GM12864 (cell line): Measurements from ENCODE around the gene NBEAL2.

Source experiments
- DNase-seq: peaks from one replicate; pipeline ENCODE4 v3.0.0-alpha.2; 2011; ENCODE audit warnings: low read depth
- H3K4me3 ChIP-seq: 2 replicates; pipeline ENCODE4 v1.5.1; 2011; ENCODE audit warnings: mild to moderate bottlenecking, low read depth, low read length, control low read depth
- TF ChIP-seq, protein P1 (sequence below): IDR thresholded peaks from 2 replicates; pipeline ENCODE4 v1.5.1; 2011; ENCODE audit warnings: low read depth, mild to moderate bottlenecking, moderate library complexity, low read length, control low read depth, inconsistent platforms; ENCODE audit errors: missing control alignments

Gene NBEAL2

GRCh38 chr3:46939578-46940445 lies 39.7 kb upstream of the NBEAL2 start:
- DNase-seq = no peak
- TF ChIP-seq, protein P1, sequence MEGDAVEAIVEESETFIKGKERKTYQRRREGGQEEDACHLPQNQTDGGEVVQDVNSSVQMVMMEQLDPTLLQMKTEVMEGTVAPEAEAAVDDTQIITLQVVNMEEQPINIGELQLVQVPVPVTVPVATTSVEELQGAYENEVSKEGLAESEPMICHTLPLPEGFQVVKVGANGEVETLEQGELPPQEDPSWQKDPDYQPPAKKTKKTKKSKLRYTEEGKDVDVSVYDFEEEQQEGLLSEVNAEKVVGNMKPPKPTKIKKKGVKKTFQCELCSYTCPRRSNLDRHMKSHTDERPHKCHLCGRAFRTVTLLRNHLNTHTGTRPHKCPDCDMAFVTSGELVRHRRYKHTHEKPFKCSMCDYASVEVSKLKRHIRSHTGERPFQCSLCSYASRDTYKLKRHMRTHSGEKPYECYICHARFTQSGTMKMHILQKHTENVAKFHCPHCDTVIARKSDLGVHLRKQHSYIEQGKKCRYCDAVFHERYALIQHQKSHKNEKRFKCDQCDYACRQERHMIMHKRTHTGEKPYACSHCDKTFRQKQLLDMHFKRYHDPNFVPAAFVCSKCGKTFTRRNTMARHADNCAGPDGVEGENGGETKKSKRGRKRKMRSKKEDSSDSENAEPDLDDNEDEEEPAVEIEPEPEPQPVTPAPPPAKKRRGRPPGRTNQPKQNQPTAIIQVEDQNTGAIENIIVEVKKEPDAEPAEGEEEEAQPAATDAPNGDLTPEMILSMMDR = no peak
- no peak overlapping the region for H3K4me3 ChIP-seq

DNA sequence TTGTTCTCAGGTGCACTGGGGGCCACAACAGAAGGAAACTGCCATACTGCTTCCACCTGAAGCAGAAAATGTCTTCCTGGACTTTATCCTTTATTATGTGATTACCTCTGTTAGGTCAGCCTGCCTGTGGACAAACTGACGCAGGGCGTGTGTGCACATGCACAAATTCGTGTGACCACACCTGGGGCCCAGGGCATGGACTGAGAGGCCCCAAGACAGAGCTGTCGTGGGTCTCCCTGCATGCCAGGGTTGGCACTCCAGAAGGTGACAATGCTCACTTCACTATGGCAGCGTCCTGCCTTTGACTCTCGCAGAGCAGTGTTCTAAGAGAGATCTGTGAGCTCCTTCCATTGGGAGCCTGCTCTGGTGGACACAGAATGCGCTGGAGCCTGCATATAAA lies 37.4 kb upstream of the NBEAL2 start:
- no peak overlapping the region for H3K4me3 ChIP-seq
- TF ChIP-seq, protein P1 = no peak
- no peak for DNase-seq

DNA sequence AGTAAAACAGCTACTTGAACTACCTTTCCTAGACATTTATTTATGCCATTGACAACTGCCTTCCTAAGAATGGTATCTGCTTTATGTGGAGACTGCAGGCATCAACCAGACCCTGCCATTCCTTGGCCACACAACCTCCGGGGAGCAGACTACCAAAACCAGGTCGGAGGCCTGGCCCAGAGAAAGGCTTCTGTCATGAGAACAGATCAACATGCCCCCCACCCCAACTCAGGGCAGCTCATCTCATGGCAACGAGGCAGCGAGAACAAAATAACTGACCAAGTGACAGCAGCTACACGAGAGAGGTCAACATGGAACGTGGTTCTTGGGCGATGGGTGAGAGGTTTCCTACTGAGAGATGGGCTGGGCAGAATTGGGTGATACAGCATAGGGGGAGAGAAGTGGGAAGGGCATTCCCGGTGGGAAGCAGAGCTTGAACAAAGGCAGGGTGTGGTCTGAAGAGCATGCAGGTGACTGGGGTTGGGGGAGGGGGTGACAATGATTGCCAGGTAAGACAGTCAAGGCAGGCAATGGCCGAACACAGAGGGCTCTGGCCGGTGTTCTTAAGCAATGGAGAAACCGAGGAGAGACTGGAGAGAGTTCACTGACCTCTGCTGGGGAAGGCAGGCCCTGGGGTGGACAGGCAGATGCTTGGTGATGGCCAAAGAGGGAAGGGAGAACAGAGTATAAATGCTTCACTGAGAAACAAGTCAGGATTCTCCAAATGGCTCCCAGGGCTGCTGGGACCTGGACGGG lies 36.8 kb upstream of the NBEAL2 start:
- no peak for DNase-seq
- H3K4me3 ChIP-seq = no peak overlapping the region
- TF ChIP-seq, protein P1 = no peak

GRCh38 chr3:46943237-46944187 lies 36.0 kb upstream of the NBEAL2 start:
- H3K4me3 ChIP-seq = no peak overlapping the region
- DNase-seq = no peak
- TF ChIP-seq, protein P1 = no peak

- no peak for DNase-seq
- no peak overlapping the region for H3K4me3 ChIP-seq
- TF ChIP-seq, protein P1 = no peak
Measured at GRCh38 chr3:46944191-46944590, 35.3 kb upstream of the NBEAL2 start.

- TF ChIP-seq, protein P1 = no peak
- no peak for DNase-seq
- no peak overlapping the region for H3K4me3 ChIP-seq
Measured at GRCh38 chr3:46946416-46946815, 33.0 kb upstream of the NBEAL2 start.
